Hematopoietic multipotent progenitor cell (in vitro differentiated cells): Measurements from ENCODE around the gene KIF22. TPM values are rescaled to one million over a fixed set of nuclear protein-coding genes. Genes with fewer than 3 reads are reported as not detected.

Experiments used
- small RNA-seq: library from RNA; depleted of rRNA; stranded (forward); fragments of <200 nt; gene quantifications from one replicate; pipeline ENCODE3, GENCODE V24; 2012
- total RNA-seq: library from RNA; depleted of rRNA; stranded (reverse); fragments of >200 nt; gene quantifications from one replicate; pipeline ENCODE4 v1.2.3, GENCODE V29; 2012

The KIF22 gene
- total RNA-seq, 1 donor: 73.8 TPM

Small RNAs within 50 kb of the gene (small RNA-seq; reads per million reads assigned to genes)
- gene AC009133.6 (not detected), gene AC120114.4 (not detected)

Other genes with a start within 250 kb of the KIF22 start
- 451 TPM for gene SPN, start 127.5 kb upstream of the KIF22 start, total RNA-seq
- 12.9 TPM for gene QPRT, start 111.6 kb upstream of the KIF22 start, total RNA-seq
- 64.9 TPM for gene C16orf54, start 44.8 kb upstream of the KIF22 start, total RNA-seq
- not detected for gene ZG16, start 12.5 kb upstream of the KIF22 start, total RNA-seq
- gene MAZ, start 15.8 kb downstream of the KIF22 start, total RNA-seq: 711 TPM
- 0.27 TPM for gene PRRT2, start 21.4 kb downstream of the KIF22 start, total RNA-seq
- 24.5 TPM for gene PAGR1, start 25.4 kb downstream of the KIF22 start, total RNA-seq
- 118 TPM for gene MVP, start 29.7 kb downstream of the KIF22 start, total RNA-seq
- gene CDIPT, start 72.5 kb downstream of the KIF22 start, total RNA-seq: 106 TPM
- gene SEZ6L2, start 108.8 kb downstream of the KIF22 start, total RNA-seq: 1.3 TPM
- 0.27 TPM for gene ASPHD1, start 109.7 kb downstream of the KIF22 start, total RNA-seq
- gene KCTD13, start 135.5 kb downstream of the KIF22 start, total RNA-seq: 11.3 TPM
- gene TMEM219, start 171.3 kb downstream of the KIF22 start, total RNA-seq: 64.6 TPM
- gene TAOK2, start 183.1 kb downstream of the KIF22 start, total RNA-seq: 29.1 TPM
- 9.4 TPM for gene HIRIP3, start 204.9 kb downstream of the KIF22 start, total RNA-seq
- 21.8 TPM for gene INO80E, start 205.5 kb downstream of the KIF22 start, total RNA-seq
- 1.1 TPM for gene DOC2A, start 220.3 kb downstream of the KIF22 start, total RNA-seq
- not detected for gene C16orf92, start 232.4 kb downstream of the KIF22 start, total RNA-seq
- gene TLCD3B, start 240.5 kb downstream of the KIF22 start, total RNA-seq: 0.54 TPM